Activated CD4-positive, alpha-beta memory T cell treated with anti-CD3 and anti-CD28 coated beads, Interleukin-2, amount 10 ng/mL, durations not matched to agents 7 days and 5 days (primary cell): Measurements from ENCODE around the gene SPARC. TPM values are rescaled to one million over a fixed set of nuclear protein-coding genes. Genes with fewer than 3 reads are reported as not detected.

ENCODE experiments used
- CTCF ChIA-PET: fragments of 350-600 bp; sonication (Branson Sonifier 250); formaldehyde crosslinking; loops from one replicate; lab custom pipeline; 2021; ENCODE audit warnings: antibody characterized with exemption, inconsistent platforms; lab: Charles Lee
- POLR2A ChIA-PET: fragments of 350-600 bp; sonication (Branson Sonifier 250); formaldehyde crosslinking; loops from one replicate; lab custom pipeline; 2021; ENCODE audit warnings: antibody characterized with exemption; lab: Charles Lee
- DNase-seq: peaks from one replicate; pipeline ENCODE4 v3.0.0-alpha.2; 2020
- H3K27ac Mint-ChIP-seq: one replicate; pipeline ENCODE4 v1.8.0; 2021; ENCODE audit warnings: mild to moderate bottlenecking, mixed read lengths
- H3K27me3 Mint-ChIP-seq: one replicate; pipeline ENCODE4 v1.8.0; 2021; ENCODE audit warnings: mixed read lengths
- H3K36me3 Mint-ChIP-seq: one replicate; pipeline ENCODE4 v1.8.0; 2021; ENCODE audit warnings: low read depth, mixed read lengths
- H3K4me1 Mint-ChIP-seq: one replicate; pipeline ENCODE4 v1.8.0; 2021; ENCODE audit warnings: mixed read lengths
- H3K4me3 Mint-ChIP-seq: one replicate; pipeline ENCODE4 v1.8.0; 2021; ENCODE audit warnings: mild to moderate bottlenecking, mixed read lengths
- H3K9me3 Mint-ChIP-seq: one replicate; pipeline ENCODE4 v1.8.0; 2021; ENCODE audit warnings: mixed read lengths
- total RNA-seq, 2 experiments: library from RNA; stranded (reverse); gene quantifications; one replicate each; pipeline ENCODE4 v1.2.3, GENCODE V29; 2021

SPARC gene
- total RNA-seq, 2 experiments from 2014 or later: 0.25 TPM; not detected in 1

DNA sequence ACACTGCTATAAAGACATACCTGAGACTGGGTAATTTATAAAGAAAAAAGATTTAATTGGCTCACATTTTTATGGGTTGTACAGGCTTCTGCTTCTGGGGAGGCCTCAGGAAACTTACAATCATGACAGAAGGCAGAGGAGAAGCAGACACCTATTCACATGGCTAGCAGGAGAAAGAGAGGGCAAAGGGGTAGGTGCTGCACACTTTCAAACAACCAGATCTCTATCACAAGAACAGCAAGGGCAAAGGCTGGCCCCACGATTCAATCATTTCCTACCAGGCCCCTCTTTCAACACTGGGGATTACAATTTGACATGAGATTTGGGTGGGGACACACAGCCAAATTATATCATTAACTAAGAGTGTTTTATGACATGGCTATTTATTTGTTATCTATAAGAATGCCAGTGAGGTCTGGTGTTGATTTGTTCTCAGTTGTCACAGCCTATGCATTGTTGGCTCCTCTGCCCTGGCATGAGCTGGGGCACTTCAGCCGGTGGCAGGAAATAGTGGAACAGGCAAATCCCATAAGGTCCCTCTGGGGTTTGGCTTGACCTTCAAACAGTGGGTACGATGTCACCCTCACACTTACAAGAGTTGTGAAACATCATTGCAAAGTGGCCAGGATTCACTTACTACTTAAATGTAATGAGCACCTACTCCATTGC lies 44.1 kb downstream of the SPARC start:
- Mint-ChIP-seq H3K9me3 (no peaks in the 10 kb centered on the region), H3K4me3 (no peak overlapping the region), H3K27ac (no peak overlapping the region), H3K4me1 (peaks cover 2% of the 10 kb centered on the region), H3K27me3 (peaks cover 13% of the 10 kb centered on the region), H3K36me3 (no peaks in the 10 kb centered on the region)
- POLR2A ChIA-PET: no interaction called here
- DNase-seq: no peak
- CTCF ChIA-PET: interaction anchor here (2.2 kb wide), 1 partner anchor 16 kb away, joined by 7 read pairs; no protein-coding TSS in a partner anchor

DNA sequence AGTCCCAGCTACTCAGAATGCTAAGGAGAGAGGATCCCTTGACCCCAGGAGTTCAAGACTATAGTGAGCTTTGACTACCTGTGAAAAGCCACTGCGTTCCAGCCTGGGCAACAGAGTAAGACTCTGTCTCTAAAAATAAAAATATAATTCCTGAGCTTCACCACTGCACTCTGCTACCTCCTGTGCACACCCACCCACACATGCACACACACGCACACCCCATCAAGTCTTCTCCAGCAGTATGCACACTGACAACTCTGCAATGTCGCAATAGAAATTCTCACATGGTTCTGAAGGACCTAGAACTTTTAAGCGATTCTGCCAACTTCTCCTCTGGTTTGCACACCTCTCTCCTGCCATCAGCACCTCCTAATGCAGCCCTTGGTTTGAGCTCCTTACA lies 48.1 kb downstream of the SPARC start:
- Mint-ChIP-seq H3K4me1 (peaks cover 2% of the 10 kb centered on the region), H3K36me3 (no peaks in the 10 kb centered on the region), H3K27ac (no peak overlapping the region), H3K9me3 (no peaks in the 10 kb centered on the region), H3K27me3 (peaks cover 10% of the 10 kb centered on the region), H3K4me3 (no peak overlapping the region)
- POLR2A ChIA-PET: no interaction called here
- CTCF ChIA-PET: interaction anchor here (1.0 kb wide), 1 partner anchor 14 kb away, joined by 5 read pairs; no protein-coding TSS in a partner anchor
- DNase-seq: no peak

DNA sequence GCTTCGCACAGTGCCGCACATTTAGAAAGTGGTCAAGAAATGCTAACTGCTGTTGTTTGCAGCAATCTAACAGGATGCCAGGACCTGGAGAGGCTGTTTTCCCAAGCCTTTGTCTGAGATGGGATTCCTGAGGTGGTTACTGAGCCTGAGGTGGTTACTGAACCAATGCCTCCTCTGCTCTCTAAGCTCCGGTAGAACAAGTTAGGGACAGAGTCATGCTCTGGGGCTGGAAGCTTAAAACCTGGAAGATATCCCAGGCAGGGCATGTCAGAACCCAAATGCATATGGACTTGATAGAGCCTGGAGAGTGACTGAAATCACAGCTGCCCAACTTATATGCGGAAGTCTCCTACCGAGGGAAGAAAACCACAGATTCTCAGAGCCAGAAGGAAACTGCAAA lies 49.0 kb downstream of the SPARC start:
- ChIA-PET POLR2A (no interaction called here), CTCF (interaction anchor here (1.0 kb wide), 1 partner anchor 15 kb away, joined by 5 read pairs; no protein-coding TSS in a partner anchor)
- Mint-ChIP-seq H3K36me3 (no peaks in the 10 kb centered on the region), H3K4me3 (no peak overlapping the region), H3K9me3 (no peaks in the 10 kb centered on the region), H3K27ac (no peak overlapping the region), H3K4me1 (peaks cover 2% of the 10 kb centered on the region), H3K27me3 (peaks cover 10% of the 10 kb centered on the region)
- no peak for DNase-seq

DNA sequence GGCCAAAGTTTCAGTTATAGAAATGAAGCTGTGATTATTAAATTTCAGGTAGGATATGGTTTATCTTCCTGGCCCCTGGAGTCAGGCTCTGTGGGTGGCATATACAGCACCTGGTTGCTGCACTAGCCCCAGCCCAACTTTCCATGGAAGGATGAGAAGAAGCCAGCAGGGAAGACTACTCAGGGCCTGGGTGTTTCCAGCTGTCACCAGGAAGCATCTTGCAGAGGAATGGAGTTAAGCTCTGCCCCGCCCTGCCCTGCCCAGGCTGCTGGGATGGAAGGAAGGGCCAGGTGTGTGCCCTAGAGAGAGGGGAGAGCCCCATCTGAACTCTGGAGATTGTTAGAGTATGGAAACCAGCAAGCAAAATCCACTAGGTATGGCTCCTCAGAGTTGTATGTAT lies 52.8 kb downstream of the SPARC start:
- Mint-ChIP-seq H3K9me3 (no peaks in the 10 kb centered on the region), H3K36me3 (no peaks in the 10 kb centered on the region), H3K27ac (no peak overlapping the region), H3K27me3 (peaks cover 18% of the 10 kb centered on the region), H3K4me3 (no peak overlapping the region), H3K4me1 (no peaks in the 10 kb centered on the region)
- DNase-seq: no peak
- CTCF ChIA-PET: no interaction called here
- POLR2A ChIA-PET: no interaction called here

DNA sequence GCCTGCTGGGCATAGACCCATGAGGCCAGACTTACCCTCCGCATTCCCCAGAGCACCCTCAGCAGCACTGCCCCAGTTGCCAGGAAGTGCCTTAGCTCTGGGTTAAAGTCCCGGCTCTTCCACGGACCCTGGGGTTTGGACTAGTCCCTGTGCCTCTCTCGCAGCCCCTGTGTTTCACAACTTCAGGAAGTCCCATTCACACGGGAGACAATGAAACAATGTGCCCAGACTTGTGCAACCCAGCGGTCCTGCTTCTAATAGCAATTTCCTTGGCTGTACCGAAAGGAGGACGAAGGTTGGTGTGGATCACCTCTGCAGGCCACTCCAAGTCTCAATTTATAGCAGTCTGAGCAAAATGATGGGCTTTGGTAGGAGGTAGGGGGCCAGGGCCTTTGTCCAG lies 53.8 kb downstream of the SPARC start:
- Mint-ChIP-seq H3K27me3 (peaks cover 14% of the 10 kb centered on the region), H3K9me3 (no peaks in the 10 kb centered on the region), H3K4me3 (no peak overlapping the region), H3K27ac (no peak overlapping the region), H3K36me3 (no peaks in the 10 kb centered on the region), H3K4me1 (no peaks in the 10 kb centered on the region)
- CTCF ChIA-PET: no interaction called here
- POLR2A ChIA-PET: interaction anchor here (0.6 kb wide), 1 partner anchor 359 kb away, joined by 4 read pairs; no protein-coding TSS in a partner anchor
- no peak for DNase-seq

DNA sequence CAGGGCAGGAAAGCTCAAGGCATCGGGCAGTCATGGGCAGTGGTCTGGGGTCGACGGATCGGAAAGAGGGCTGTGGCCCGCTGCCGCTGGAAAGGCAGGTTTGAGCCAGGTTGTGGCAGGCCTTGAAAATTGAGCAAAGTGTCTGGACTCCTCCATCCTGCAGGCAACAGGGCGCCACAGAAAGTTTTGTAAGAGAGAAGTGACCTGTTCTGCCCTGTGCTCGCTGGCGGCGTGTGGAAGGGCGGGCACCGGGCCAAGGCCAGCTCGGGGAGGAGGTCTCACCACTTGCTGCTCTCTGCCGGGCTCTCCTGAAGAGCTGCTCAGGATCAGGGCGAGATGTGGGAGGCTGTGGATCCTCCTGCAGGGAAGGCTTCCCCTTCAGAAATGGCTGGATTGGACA lies 54.2 kb downstream of the SPARC start:
- Mint-ChIP-seq H3K36me3 (no peaks in the 10 kb centered on the region), H3K27me3 (peaks cover 14% of the 10 kb centered on the region), H3K4me3 (no peak overlapping the region), H3K4me1 (no peaks in the 10 kb centered on the region), H3K27ac (no peak overlapping the region), H3K9me3 (no peaks in the 10 kb centered on the region)
- ChIA-PET POLR2A (no interaction called here), CTCF (no interaction called here)
- no peak for DNase-seq

DNA sequence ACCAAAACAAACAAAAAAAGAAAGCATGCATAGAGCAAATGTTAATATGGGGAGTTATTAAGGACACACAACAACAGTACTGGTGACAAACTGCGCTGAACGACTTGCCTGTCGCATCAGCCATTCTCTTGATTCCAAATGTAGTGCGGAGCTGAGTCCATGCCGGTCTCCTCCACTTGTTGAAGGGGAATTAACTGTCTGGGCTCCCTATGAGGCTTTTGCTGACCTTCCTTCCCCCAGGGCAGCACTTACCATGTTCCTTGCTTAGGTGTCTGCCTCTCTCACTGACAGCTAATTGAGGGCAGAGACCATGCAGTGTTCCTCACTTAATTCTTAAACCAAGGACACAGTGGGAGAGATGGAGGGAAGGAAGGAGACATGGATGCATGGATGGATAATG lies 54.8 kb downstream of the SPARC start:
- H3K27me3 Mint-ChIP-seq: peaks cover 14% of the 10 kb centered on the region
- no peak overlapping the region for H3K4me3 Mint-ChIP-seq
- ChIA-PET CTCF (no interaction called here), POLR2A (no interaction called here)
- H3K36me3 Mint-ChIP-seq: no peaks in the 10 kb centered on the region
- H3K27ac Mint-ChIP-seq: no peak overlapping the region
- no peak for DNase-seq
- H3K4me1 Mint-ChIP-seq: no peaks in the 10 kb centered on the region
- no peaks in the 10 kb centered on the region for H3K9me3 Mint-ChIP-seq

DNA sequence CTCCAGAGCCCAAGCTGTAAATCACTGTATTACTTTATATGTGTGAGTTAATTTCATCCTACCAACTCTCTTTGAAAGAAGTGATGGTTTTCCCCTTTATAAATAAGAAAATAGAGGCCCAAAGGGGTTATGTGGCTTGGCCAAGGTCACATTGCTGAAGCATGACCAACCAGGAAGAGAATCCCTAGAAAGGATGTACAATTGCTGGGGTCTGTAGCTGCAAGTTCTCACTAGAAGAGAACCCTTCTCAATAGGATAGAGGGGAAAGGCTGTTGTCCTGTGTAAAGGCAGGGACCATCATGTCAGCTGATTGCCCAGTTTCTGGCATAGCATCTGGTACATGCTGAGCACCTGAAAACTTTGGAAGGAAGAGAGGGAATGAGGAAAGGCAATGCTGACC lies 56.6 kb downstream of the SPARC start:
- POLR2A ChIA-PET: no interaction called here
- Mint-ChIP-seq H3K4me1 (no peaks in the 10 kb centered on the region), H3K4me3 (no peak overlapping the region), H3K36me3 (no peaks in the 10 kb centered on the region), H3K27ac (no peak overlapping the region), H3K9me3 (no peaks in the 10 kb centered on the region), H3K27me3 (peaks cover 14% of the 10 kb centered on the region)
- no peak for DNase-seq
- CTCF ChIA-PET: interaction anchor here (0.6 kb wide), 1 partner anchor 863 kb away, joined by 3 read pairs; no protein-coding TSS in a partner anchor

DNA sequence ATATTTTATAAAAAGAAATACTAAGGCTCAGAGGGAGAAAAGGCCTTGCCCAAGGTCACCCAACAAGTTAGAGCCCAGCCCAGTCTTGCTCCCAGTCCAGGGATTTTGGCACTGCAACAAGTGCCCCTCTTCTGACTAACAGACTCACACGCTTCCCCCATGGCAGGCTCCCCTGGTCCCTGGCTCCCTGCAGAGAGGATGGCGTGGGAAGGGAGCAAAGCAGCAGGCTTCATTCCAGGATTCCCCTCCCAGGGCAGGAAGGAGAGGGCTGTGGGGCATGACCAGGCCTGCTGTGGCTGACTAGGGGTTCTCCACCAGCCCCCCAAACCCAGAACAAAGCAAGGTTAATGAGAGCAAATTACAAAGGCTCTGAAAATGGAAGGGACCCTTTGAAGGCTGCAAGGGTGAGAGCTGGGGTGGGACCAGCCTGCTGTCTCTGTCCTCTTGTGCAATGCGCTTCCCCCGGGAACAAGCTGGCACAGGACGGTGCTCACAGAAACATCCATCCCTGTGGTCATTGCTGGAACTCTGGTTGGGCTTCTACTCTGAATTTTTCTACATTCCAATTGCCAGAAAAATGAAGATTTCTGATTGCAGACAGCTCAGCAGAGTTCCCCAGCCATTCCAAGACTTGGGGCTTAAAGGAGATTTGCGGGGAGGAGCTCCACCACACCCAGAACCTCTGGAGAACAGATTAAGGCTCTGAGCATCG lies 58.4 kb downstream of the SPARC start:
- ChIA-PET POLR2A (no interaction called here), CTCF (no interaction called here)
- Mint-ChIP-seq H3K4me3 (no peak overlapping the region), H3K36me3 (no peaks in the 10 kb centered on the region), H3K4me1 (no peaks in the 10 kb centered on the region), H3K27ac (no peak overlapping the region), H3K9me3 (no peaks in the 10 kb centered on the region), H3K27me3 (peaks cover 17% of the 10 kb centered on the region)
- no peak for DNase-seq

DNA sequence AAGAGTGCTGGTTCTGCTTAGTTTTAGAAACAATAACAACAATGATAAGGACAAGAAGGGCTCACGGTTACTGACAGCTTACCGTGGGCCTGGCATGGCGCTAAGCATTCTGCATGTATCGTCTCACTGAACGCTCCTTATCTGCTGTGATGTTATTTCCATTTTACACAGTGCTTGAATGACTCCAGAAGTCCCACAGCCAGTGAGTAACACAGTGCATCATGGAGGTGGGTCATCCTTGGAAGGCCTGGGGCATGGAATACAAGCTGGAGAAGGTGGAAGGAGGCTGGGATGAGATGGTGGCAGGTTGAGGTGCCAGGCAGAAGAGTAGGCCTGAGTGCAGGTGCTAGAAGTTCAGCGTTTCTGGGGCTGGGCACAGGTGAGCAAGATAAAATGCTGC lies 59.1 kb downstream of the SPARC start:
- no peak overlapping the region for H3K4me3 Mint-ChIP-seq
- ChIA-PET POLR2A (no interaction called here), CTCF (interaction anchor here (0.9 kb wide), 1 partner anchor 107 kb away, joined by 3 read pairs; no protein-coding TSS in a partner anchor)
- H3K9me3 Mint-ChIP-seq: no peaks in the 10 kb centered on the region
- no peaks in the 10 kb centered on the region for H3K4me1 Mint-ChIP-seq
- no peaks in the 10 kb centered on the region for H3K36me3 Mint-ChIP-seq
- H3K27ac Mint-ChIP-seq: no peak overlapping the region
- no peak for DNase-seq
- peaks cover 17% of the 10 kb centered on the region for H3K27me3 Mint-ChIP-seq

DNA sequence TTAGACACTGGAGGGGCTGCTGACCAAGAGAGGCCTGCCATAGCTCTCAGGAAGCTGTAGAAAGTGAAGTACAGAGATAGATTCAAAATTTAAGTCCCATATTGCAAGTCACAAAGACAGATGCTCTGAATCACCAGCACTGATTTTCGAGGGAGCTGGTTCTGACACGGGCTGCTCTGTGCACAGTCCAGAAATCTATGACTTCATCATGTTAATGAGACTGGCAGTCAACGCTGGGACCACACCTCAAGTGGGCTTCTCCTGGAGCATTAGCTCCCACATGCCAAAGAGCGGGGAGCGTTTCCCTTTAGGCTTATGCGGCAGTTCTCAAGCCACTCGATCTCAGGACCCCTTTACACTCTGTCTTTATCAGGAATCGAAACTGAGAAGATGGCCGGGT lies 61.4 kb downstream of the SPARC start:
- H3K36me3 Mint-ChIP-seq: no peaks in the 10 kb centered on the region
- ChIA-PET POLR2A (no interaction called here), CTCF (interaction anchor here (0.7 to 1.8 kb wide), 2 partner anchors 34 to 178 kb away, joined by 3 to 6 read pairs; partner anchors contain the start of gene SLC36A1)
- peaks cover 19% of the 10 kb centered on the region for H3K27me3 Mint-ChIP-seq
- DNase-seq: no peak
- no peaks in the 10 kb centered on the region for H3K9me3 Mint-ChIP-seq
- no peak overlapping the region for H3K4me3 Mint-ChIP-seq
- H3K27ac Mint-ChIP-seq: no peak overlapping the region
- H3K4me1 Mint-ChIP-seq: no peaks in the 10 kb centered on the region

DNA sequence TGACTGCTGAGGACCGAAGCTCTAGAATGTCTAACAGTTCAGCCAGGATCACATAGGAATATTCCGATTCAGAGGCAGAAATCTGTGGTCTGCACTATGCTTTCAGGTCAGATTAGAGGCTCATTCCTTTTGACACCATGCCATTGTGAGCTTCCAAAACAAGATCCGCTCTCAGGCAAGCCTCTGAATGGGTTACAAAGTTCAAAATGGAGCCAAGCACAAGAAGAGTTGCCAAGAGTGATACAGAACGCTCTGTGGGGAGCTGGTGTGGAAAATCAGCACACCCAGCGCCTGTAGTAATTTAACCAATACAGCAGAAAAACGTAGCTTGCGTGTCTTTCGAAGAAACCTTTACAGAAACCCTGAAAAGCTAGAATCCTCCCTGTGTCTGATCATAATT lies 62.2 kb downstream of the SPARC start:
- no peak for DNase-seq
- ChIA-PET CTCF (interaction anchor here (0.7 to 1.8 kb wide), 2 partner anchors 34 to 177 kb away, joined by 3 to 6 read pairs; partner anchors contain the start of gene SLC36A1), POLR2A (no interaction called here)
- Mint-ChIP-seq H3K4me1 (no peaks in the 10 kb centered on the region), H3K27me3 (peaks cover 13% of the 10 kb centered on the region), H3K36me3 (no peaks in the 10 kb centered on the region), H3K9me3 (no peaks in the 10 kb centered on the region), H3K4me3 (no peak overlapping the region), H3K27ac (no peak overlapping the region)

DNA sequence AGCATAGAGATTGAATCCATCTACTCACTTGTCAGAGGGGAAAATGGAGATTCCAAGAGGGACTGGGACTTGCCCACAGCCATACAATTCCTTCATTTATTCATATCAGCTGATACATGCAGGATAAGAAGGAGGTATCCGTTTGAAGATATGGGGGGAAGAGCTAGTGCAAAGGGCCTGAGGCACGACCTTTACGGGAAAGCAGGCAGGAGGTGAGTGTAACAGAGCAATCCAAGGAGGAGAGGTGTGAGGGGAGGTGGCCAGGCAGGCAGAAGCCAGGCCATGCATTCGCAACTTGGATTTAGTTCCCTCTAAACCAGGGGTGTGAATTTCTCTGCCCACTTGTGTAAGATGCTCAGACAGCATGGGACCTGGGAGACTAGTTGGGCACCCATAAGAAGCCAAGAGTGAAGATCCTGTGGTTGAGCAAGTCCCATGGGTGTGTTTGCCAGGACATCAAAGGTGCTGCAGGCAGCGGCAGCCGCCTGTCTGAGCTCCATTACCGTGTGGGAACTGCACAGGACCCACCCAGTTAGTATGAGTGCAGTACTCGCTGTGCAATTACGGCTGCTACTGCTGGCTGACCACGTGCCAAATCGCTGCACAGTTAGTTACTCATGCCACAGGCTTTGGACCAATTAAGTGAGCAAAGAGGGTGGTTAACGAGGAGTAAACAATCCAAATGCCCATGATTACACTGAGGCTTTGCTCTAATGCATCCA lies 64.2 kb downstream of the SPARC start:
- CTCF ChIA-PET: no interaction called here
- Mint-ChIP-seq H3K9me3 (no peaks in the 10 kb centered on the region), H3K27ac (no peak overlapping the region), H3K36me3 (no peaks in the 10 kb centered on the region), H3K27me3 (peaks cover 13% of the 10 kb centered on the region), H3K4me1 (no peaks in the 10 kb centered on the region), H3K4me3 (no peak overlapping the region)
- POLR2A ChIA-PET: no interaction called here
- DNase-seq: no peak
